ENCODE measurements around the gene CACNG7.

Gene CACNG7

GRCh38 chr19:53958823-53959757 is 50.0 kb downstream of the CACNG7 start:
- no peak for TF ChIP-seq CTCF (IDR thresholded peaks at IDR 0.05)
- TF ChIP-seq ZFX (IDR thresholded peaks at IDR 0.05; ENCODE audit: borderline replicate concordance), result no peak
- no peak overlapping the region for H3K27ac ChIP-seq

GRCh38 chr19:53960187-53960586 is 51.1 kb downstream of the CACNG7 start:
- H3K27ac ChIP-seq, result no peak overlapping the region
- TF ChIP-seq ZFX (IDR thresholded peaks at IDR 0.05; ENCODE audit: borderline replicate concordance) (no peak), CTCF (IDR thresholded peaks at IDR 0.05) (no peak)

GRCh38 chr19:53960886-53961285 is 51.8 kb downstream of the CACNG7 start:
- no peak for TF ChIP-seq ZFX (IDR thresholded peaks at IDR 0.05; ENCODE audit: borderline replicate concordance)
- TF ChIP-seq CTCF (IDR thresholded peaks at IDR 0.05), result no peak
- no peak overlapping the region for H3K27ac ChIP-seq

DNA sequence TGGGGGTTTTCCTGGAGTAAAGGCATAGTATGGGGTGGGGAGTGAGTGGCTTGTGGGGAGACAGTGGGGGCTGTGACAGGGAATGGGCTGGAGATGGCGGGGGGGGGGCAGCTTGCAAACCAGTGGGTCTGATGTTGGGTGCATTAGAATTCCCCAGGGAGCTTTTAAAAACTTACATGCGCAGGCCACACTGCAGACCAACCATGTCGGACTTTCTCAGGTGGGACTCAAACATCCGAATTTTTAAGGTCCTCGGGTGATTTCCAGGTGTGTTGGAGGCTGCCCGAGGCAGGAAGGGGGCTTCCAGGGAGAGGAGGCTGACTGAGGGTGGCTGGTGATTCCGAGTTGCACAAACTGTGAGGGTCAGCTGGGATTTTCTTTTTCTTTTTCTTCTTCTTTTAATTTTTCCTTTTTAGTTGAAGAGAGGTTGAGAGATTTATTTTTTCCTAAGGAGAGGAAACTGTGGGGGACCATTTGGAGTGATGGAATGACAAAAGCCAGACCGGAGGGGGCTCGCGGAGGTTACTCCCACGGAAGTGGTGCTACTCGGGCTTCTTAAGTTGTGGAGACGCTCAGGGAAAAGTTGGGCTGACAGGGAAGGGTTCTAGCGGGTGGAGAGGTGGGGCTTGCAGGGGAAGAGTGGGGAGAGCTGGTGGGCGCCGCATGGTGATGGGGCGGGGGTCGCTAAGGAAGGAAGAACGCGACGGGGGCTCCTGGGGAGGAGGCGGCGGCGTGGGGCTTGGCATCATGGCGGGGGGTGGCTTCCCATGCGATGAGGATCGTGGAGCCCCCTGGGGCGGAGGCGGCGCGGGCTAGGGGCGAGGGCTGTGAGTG is 52.7 kb downstream of the CACNG7 start:
- no peak overlapping the region for H3K27ac ChIP-seq
- no peak for TF ChIP-seq ZFX (IDR thresholded peaks at IDR 0.05; ENCODE audit: borderline replicate concordance)
- no peak for TF ChIP-seq CTCF (IDR thresholded peaks at IDR 0.05)

GRCh38 chr19:53962887-53963431 is 53.9 kb downstream of the CACNG7 start, which contains the start of gene CACNG8:
CACNG8 (plus strand) TSS chr19:53962937.
- H3K27ac ChIP-seq, result no peak within 1 kb of the TSS
- TF ChIP-seq ZFX (IDR thresholded peaks at IDR 0.05; ENCODE audit: borderline replicate concordance), result no peak
- TF ChIP-seq CTCF (IDR thresholded peaks at IDR 0.05), result no peak

DNA sequence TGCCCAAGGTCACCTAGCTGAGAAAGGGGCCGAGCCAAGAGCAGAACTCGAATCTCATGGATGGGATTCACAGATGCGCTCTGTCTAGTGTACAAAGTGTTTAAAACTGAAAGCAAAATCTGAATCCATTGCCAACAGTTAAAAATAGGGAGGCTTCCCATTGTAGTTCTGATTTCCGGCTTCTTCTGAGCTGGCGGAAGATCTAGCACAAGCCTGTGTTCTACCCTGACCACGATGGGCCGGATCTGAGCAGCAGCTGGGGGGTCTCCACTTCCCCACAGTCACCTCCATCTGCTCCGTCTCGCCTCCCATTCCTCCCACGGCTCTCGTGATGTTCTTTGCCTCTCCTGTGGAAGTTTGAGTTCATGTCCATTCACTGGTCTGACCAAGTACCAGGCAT is 56.0 kb downstream of the CACNG7 start:
- H3K27ac ChIP-seq, result no peak overlapping the region
- no peak for TF ChIP-seq CTCF (IDR thresholded peaks at IDR 0.05)
- TF ChIP-seq ZFX (IDR thresholded peaks at IDR 0.05; ENCODE audit: borderline replicate concordance), result no peak

Measured in 22Rv1 (cell line).